H9 (cell line): ENCODE results near the gene ACOXL. TPM values are rescaled to one million over a fixed set of nuclear protein-coding genes. Genes with fewer than 3 reads are reported as not detected.

Experiments used
- DNase-seq: peaks from one replicate; pipeline ENCODE4 v3.0.0-alpha.2; 2017
- H2AFZ ChIP-seq: one replicate; pipeline ENCODE4 v1.6.1; 2013; ENCODE audit warnings: mild to moderate bottlenecking, low read length, control low read depth, moderate library complexity
- H2AK5ac ChIP-seq: 2 replicates; pipeline ENCODE4 v1.6.1; 2013; ENCODE audit warnings: low read length, control low read depth, mixed read lengths; ENCODE audit not compliant: insufficient read length
- H2BK120ac ChIP-seq: one replicate; pipeline ENCODE4 v1.6.1; 2013; ENCODE audit warnings: low read depth, mild to moderate bottlenecking, low read length, control low read depth, inconsistent platforms; ENCODE audit not compliant: poor library complexity, severe bottlenecking
- H2BK12ac ChIP-seq: 2 replicates; pipeline ENCODE4 v1.6.1; 2013; ENCODE audit warnings: low read length, control low read depth, mixed read lengths, low read depth; ENCODE audit not compliant: insufficient read length
- H2BK15ac ChIP-seq: 2 replicates; pipeline ENCODE4 v1.6.1; 2013; ENCODE audit warnings: low read depth, low read length, control low read depth
- H2BK20ac ChIP-seq: one replicate; pipeline ENCODE4 v1.6.1; 2013; ENCODE audit warnings: low read depth, mild to moderate bottlenecking, low read length, control low read depth, inconsistent platforms; ENCODE audit not compliant: poor library complexity, severe bottlenecking
- H2BK5ac ChIP-seq: 2 replicates; pipeline ENCODE4 v1.6.1; 2013; ENCODE audit warnings: low read length, control low read depth, mixed read lengths; ENCODE audit not compliant: insufficient read length
- H3K14ac ChIP-seq: 2 replicates; pipeline ENCODE4 v1.6.1; 2013; ENCODE audit warnings: low read length, control low read depth; ENCODE audit not compliant: insufficient read depth
- H3K18ac ChIP-seq: 2 replicates; pipeline ENCODE4 v1.6.1; 2013; ENCODE audit warnings: low read depth, mild to moderate bottlenecking, mixed read lengths, low read length, control low read depth; ENCODE audit not compliant: insufficient read length
- H3K23ac ChIP-seq: 2 replicates; pipeline ENCODE4 v1.6.1; 2013; ENCODE audit warnings: low read length, control low read depth, mixed read lengths, low read depth; ENCODE audit not compliant: insufficient read length
- H3K23me2 ChIP-seq: 2 replicates; pipeline ENCODE4 v1.6.1; 2013; ENCODE audit warnings: low read depth, mild to moderate bottlenecking, mixed read lengths, low read length, control low read depth; ENCODE audit not compliant: insufficient read length, poor library complexity, severe bottlenecking
- H3K27ac ChIP-seq: 2 replicates; pipeline ENCODE4 v1.5.1; 2013; ENCODE audit warnings: low read length, control low read depth, mixed read lengths, low read depth; ENCODE audit not compliant: insufficient read length
- H3K27me3 ChIP-seq: 2 replicates; pipeline ENCODE4 v1.6.1; 2013; ENCODE audit warnings: low read length, control low read depth, inconsistent platforms; ENCODE audit not compliant: insufficient read depth
- H3K4ac ChIP-seq: 2 replicates; pipeline ENCODE4 v1.6.1; 2013; ENCODE audit warnings: low read depth, mild to moderate bottlenecking, control low read depth, inconsistent platforms, low read length, moderate library complexity
- H3K4me1 ChIP-seq: 2 replicates; pipeline ENCODE4 v1.6.1; 2013; ENCODE audit warnings: low read length, control low read depth, inconsistent platforms; ENCODE audit not compliant: insufficient read depth
- H3K4me2 ChIP-seq: 2 replicates; pipeline ENCODE4 v1.6.1; 2013; ENCODE audit warnings: low read length, control low read depth, mixed read lengths; ENCODE audit not compliant: insufficient read length, insufficient read depth
- H3K56ac ChIP-seq: 2 replicates; pipeline ENCODE4 v1.6.1; 2013; ENCODE audit warnings: low read depth, mild to moderate bottlenecking, mixed read lengths, low read length, control low read depth; ENCODE audit not compliant: insufficient read length
- H3K79me1 ChIP-seq: 2 replicates; pipeline ENCODE4 v1.6.1; 2013; ENCODE audit warnings: low read depth, mild to moderate bottlenecking, moderate library complexity, low read length, control low read depth, inconsistent platforms; ENCODE audit not compliant: insufficient read depth, poor library complexity, severe bottlenecking
- H3K79me2 ChIP-seq: 2 replicates; pipeline ENCODE4 v1.6.1; 2013; ENCODE audit warnings: low read length, control low read depth, inconsistent platforms; ENCODE audit not compliant: insufficient read depth
- H3K9ac ChIP-seq: 2 replicates; pipeline ENCODE4 v1.6.1; 2013; ENCODE audit warnings: low read length, control low read depth, mixed read lengths; ENCODE audit not compliant: insufficient read length; ENCODE audit errors: extremely low read depth
- H3K9me3 ChIP-seq: one replicate; pipeline ENCODE4 v1.6.1; 2013; ENCODE audit warnings: low read depth, low read length, inconsistent platforms; ENCODE audit not compliant: control insufficient read depth
- H3T11ph ChIP-seq: one replicate; pipeline ENCODE4 v1.6.1; 2013; ENCODE audit warnings: mild to moderate bottlenecking, low read length, control low read depth, inconsistent platforms
- H4K20me1 ChIP-seq: one replicate; pipeline ENCODE4 v1.6.1; 2013; ENCODE audit not compliant: control insufficient read depth, insufficient read length, insufficient read depth
- H4K5ac ChIP-seq: 2 replicates; pipeline ENCODE4 v1.6.1; 2013; ENCODE audit warnings: low read depth, mild to moderate bottlenecking, mixed read lengths, low read length, control low read depth; ENCODE audit not compliant: insufficient read length
- H4K8ac ChIP-seq: replicated peaks from 2 replicates; pipeline ENCODE4 v1.6.1; 2013; ENCODE audit warnings: low read length, control low read depth, mixed read lengths, low read depth; ENCODE audit not compliant: insufficient read length
- H4K91ac ChIP-seq: 2 replicates; pipeline ENCODE4 v1.6.1; 2013; ENCODE audit warnings: low read depth, mild to moderate bottlenecking, moderate library complexity, mixed read lengths, low read length, control low read depth; ENCODE audit not compliant: insufficient read length
- H3K27ac Mint-ChIP-seq, 3 experiments: 2 replicates in 2 of 3; 3 replicates in 1 of 3; pipeline ENCODE4 v1.8.0; 2020 to 2021; ENCODE audit warnings: mixed read lengths in 3 of 3, mild to moderate bottlenecking in 1 of 3, moderate library complexity in 1 of 3
- H3K27me3 Mint-ChIP-seq: 2 replicates; pipeline ENCODE4 v1.8.0; 2021; ENCODE audit warnings: low read depth, mild to moderate bottlenecking, moderate library complexity, mixed read lengths
- H3K36me3 Mint-ChIP-seq, 3 experiments: 2 replicates in 2 of 3; 3 replicates in 1 of 3; pipeline ENCODE4 v1.8.0; 2020 to 2021; ENCODE audit warnings: low read depth in 3 of 3, mixed read lengths in 3 of 3; ENCODE audit not compliant: insufficient read depth in 1 of 3
- H3K4me1 Mint-ChIP-seq, 2 experiments: 2 replicates each; pipeline ENCODE4 v1.8.0; 2020; ENCODE audit warnings: mixed read lengths in 2 of 2
- H3K4me3 Mint-ChIP-seq, 2 experiments: 2 replicates in 1 of 2; 3 replicates in 1 of 2; pipeline ENCODE4 v1.8.0; 2020 to 2021; ENCODE audit warnings: mild to moderate bottlenecking in 2 of 2, mixed read lengths in 2 of 2, moderate library complexity in 1 of 2
- H3K9me3 Mint-ChIP-seq, 2 experiments: 2 replicates in 1 of 2; 3 replicates in 1 of 2; pipeline ENCODE4 v1.8.0; 2020; ENCODE audit warnings: mild to moderate bottlenecking in 2 of 2, mixed read lengths in 2 of 2, moderate library complexity in 1 of 2
- CTCF ChIP-seq: fragments of 200-600 bp; sonication (generic); conservative IDR thresholded peaks from 3 replicates; pipeline ENCODE4 v1.8.0; 2021; ENCODE audit warnings: antibody characterized with exemption, mild to moderate bottlenecking
- WGBS: extraction: QIAGEN DNeasy Blood & Tissue Kit; methylation state at CpG from one replicate; pipeline ENCODE4 v1.1.7; 2013; ENCODE audit warnings: missing lambda C conversion rate, low lambda C conversion rate, mixed read lengths; ENCODE audit not compliant: insufficient read length; ENCODE audit errors: extremely low coverage; 5-methylcytosine and 5-hydroxymethylcytosine counted together
- total RNA-seq: library from RNA; stranded (reverse); gene quantifications from 2 replicates; pipeline ENCODE4 v1.2.1, GENCODE V29; 2021

The ACOXL gene
- total RNA-seq, 1 experiment from 2014 or later, result 37.6 TPM

- Histone ChIP-seq H2BK5ac (no peak overlapping the region), H3K23ac (no peak overlapping the region), H2AFZ (no peak overlapping the region), H2BK15ac (no peak overlapping the region), H2BK12ac (no peak overlapping the region), H2BK20ac (no peak overlapping the region), H3K79me2 (no peaks in the 10 kb centered on the region), H3K9ac (no peak overlapping the region), H2BK120ac (no peak overlapping the region), H3T11ph (no peak overlapping the region), H3K14ac (no peak overlapping the region), H3K23me2 (no peaks in the 10 kb centered on the region), H4K5ac (no peak overlapping the region), H3K4me2 (no peak overlapping the region), H3K18ac (no peak overlapping the region), H4K91ac (no peak overlapping the region), H3K9me3 (no peaks in the 10 kb centered on the region), H3K4me1 (no peaks in the 10 kb centered on the region), H2AK5ac (no peak overlapping the region), H4K8ac (no peak overlapping the region), H3K56ac (no peak overlapping the region), H3K27me3 (no peaks in the 10 kb centered on the region), H3K4ac (no peak overlapping the region), H3K79me1 (peaks cover under 1% of the 10 kb centered on the region), H3K27ac (no peak overlapping the region), H4K20me1 (no peaks in the 10 kb centered on the region)
- Mint-ChIP-seq H3K4me1 (peaks cover 6 to 13% of the 10 kb centered on the region in 2 experiments; a peak in 3 of 4 replicates), H3K4me3 (no peak overlapping the region), H3K27ac (no peak overlapping the region), H3K27me3 (no peaks in the 10 kb centered on the region), H3K9me3 (peaks cover 2 to 3% of the 10 kb centered on the region in 2 experiments; a peak in 2 of 5 replicates), H3K36me3 (peaks cover 9 to 47% (median 30%) of the 10 kb centered on the region in 3 experiments)
- no peak for TF ChIP-seq CTCF
- DNase-seq, result no peak
- no CpG with 5 or more reads among the region's 3 CpGs for WGBS
Measured at GRCh38 chr2:110780461-110780860, 48.1 kb downstream of the ACOXL start.
